ENCODE measurements around the gene NIN.
A peak's percentile ranks its signal among the peaks of the same experiment; 100 is the strongest.

Gene NIN

DNA sequence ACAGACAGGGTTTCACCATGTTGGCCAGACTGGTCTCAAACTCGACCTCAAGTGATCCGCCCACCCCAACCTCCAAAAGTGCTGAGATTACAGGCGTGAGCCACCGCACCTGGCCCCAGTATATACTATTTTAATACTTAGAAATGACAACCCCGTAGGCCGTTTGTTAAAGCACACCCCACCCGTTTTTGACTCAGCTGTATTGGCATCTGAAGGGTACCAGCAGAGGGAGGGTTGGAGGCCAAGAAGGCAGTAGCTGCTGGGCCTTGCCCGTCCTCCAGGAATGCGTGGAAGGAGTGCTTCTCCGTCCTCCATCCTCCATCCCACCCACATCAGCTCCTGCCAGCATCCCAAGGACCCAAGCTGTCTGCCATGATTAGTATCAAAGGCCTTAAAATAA, 6.3 kb upstream of the NIN start:
- H3K9me3 ChIP-seq (ENCODE audit: control insufficient read depth, low read length): no peaks in the 10 kb centered on the region

DNA sequence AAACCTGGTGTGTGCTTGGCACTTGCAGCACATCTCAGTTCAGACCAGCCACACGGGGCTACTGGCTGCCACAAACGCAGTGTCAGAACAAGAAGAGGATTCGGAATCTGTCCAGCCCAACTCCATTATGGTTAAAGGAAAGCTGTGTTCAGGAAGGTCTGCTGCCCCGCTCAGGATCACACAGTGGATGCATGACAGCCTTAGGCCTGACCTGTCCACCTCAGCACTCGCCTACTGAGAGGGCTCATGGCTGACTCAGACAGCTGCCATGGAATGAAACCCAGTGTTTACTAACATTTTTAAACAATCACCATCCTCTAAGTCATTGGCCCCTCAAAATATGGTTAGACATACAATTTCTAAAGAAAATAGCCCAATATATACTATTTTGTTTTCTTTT, 5.6 kb upstream of the NIN start:
- H3K27me3 ChIP-seq (ENCODE audit: control insufficient read depth, insufficient read depth, low read length): peaks cover 38% of the 10 kb centered on the region
- H3K4me1 ChIP-seq (ENCODE audit: control insufficient read depth, insufficient read depth, low read length): peaks cover 10% of the 10 kb centered on the region
- no peak overlapping the region for H3K4me3 ChIP-seq (ENCODE audit: low read length)
- no peak overlapping the region for H3K9ac ChIP-seq (ENCODE audit: low read length)
- H3K36me3 ChIP-seq (ENCODE audit: control insufficient read depth, insufficient read depth, low read length): no peaks in the 10 kb centered on the region
- H3K9me3 ChIP-seq (ENCODE audit: control insufficient read depth, low read length): no peaks in the 10 kb centered on the region

More for the DNA sequence above, 6.3 kb upstream of the NIN start:
- Histone ChIP-seq H3K36me3 (ENCODE audit: control insufficient read depth, insufficient read depth, low read length) (no peaks in the 10 kb centered on the region), H3K4me1 (ENCODE audit: control insufficient read depth, insufficient read depth, low read length) (peaks cover 8% of the 10 kb centered on the region), H3K9ac (ENCODE audit: low read length) (no peak overlapping the region), H3K4me3 (ENCODE audit: low read length) (no peak overlapping the region), H3K27me3 (ENCODE audit: control insufficient read depth, insufficient read depth, low read length) (peaks cover 30% of the 10 kb centered on the region)

DNA sequence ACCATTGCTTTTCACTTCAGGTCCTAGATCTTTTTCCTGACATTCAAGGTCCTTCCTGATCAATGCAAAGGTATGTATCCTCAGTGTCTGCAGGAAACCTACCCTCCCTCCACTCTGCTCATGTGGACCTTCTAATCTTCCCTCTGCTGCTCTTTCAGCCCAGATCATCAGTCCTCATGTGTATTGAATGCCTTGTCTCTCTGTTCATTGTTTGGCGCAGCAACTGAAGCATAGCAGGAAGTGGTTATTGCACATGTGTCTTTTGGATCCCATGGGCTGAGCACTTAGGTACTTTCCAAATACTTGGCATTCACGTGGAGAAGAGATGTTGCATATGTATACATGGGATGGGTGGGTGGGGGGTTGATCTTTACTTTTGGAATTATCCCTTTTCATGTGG, 4.3 kb upstream of the NIN start:
- H3K4me3 ChIP-seq (ENCODE audit: low read length): no peak overlapping the region
- no peak overlapping the region for H3K9ac ChIP-seq (ENCODE audit: low read length)
- H3K27me3 ChIP-seq (ENCODE audit: control insufficient read depth, insufficient read depth, low read length): peaks cover 38% of the 10 kb centered on the region
- no peaks in the 10 kb centered on the region for H3K36me3 ChIP-seq (ENCODE audit: control insufficient read depth, insufficient read depth, low read length)
- no peaks in the 10 kb centered on the region for H3K9me3 ChIP-seq (ENCODE audit: control insufficient read depth, low read length)
- H3K4me1 ChIP-seq (ENCODE audit: control insufficient read depth, insufficient read depth, low read length): peaks cover 13% of the 10 kb centered on the region

DNA sequence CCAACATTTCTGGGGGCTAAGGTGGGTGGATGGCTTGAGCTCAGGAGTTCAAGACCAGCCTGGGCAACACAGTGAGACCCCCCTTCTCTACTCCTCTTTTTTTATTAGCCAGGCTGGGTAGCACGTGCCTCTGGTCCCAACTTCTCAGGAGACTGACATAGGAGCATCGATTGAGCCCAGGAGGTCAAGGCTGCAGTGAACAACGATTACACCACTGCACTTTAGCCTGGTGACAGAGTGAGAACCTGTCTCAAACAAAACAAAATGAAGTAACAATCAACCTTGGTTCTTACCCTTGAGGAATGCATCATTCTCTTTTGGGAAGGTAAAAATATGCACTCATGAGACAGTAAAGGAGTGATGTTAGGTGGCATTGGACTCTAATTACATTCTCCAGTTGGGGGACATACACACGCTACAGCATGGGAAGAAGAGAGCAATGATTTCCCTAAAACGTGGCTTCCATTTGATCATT, 3.9 kb upstream of the NIN start:
- no peak overlapping the region for H3K4me3 ChIP-seq (ENCODE audit: low read length)
- peaks cover 41% of the 10 kb centered on the region for H3K27me3 ChIP-seq (ENCODE audit: control insufficient read depth, insufficient read depth, low read length)
- no peaks in the 10 kb centered on the region for H3K9me3 ChIP-seq (ENCODE audit: control insufficient read depth, low read length)
- no peak overlapping the region for H3K9ac ChIP-seq (ENCODE audit: low read length)
- H3K4me1 ChIP-seq (ENCODE audit: control insufficient read depth, insufficient read depth, low read length): peaks cover 13% of the 10 kb centered on the region
- no peaks in the 10 kb centered on the region for H3K36me3 ChIP-seq (ENCODE audit: control insufficient read depth, insufficient read depth, low read length)

- H3K9me3 ChIP-seq (ENCODE audit: control insufficient read depth, low read length): no peaks in the 10 kb centered on the region
- no peak overlapping the region for H3K4me3 ChIP-seq (ENCODE audit: low read length)
- no peak overlapping the region for H3K9ac ChIP-seq (ENCODE audit: low read length)
- peaks cover 13% of the 10 kb centered on the region for H3K4me1 ChIP-seq (ENCODE audit: control insufficient read depth, insufficient read depth, low read length)
- H3K27me3 ChIP-seq (ENCODE audit: control insufficient read depth, insufficient read depth, low read length): peaks cover 46% of the 10 kb centered on the region
- H3K36me3 ChIP-seq (ENCODE audit: control insufficient read depth, insufficient read depth, low read length): no peaks in the 10 kb centered on the region
Observed at GRCh38 chr14:50832935-50833630, 2.1 kb upstream of the NIN start.

DNA sequence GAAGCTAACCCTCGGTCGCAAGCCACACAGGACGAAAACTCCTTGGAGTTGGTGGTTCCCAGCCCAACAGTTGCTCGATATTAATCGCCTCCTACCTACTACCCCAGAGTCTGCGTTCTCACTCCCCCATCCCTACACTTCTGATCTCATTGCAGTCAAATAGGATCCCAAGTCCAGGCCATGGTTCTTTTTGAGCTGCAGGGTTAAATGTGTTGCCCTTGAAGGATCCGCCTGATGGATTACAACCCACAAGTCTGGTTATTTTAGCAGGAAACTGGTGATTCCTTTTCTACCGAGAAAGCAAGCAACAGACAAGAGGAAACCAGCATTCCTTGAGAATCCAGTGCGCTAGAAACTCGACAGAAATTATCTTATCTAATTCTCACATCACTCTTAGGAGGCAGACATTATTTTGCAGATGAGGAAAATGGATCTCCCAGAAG, 785 bp upstream of the NIN start:
- Histone ChIP-seq H3K4me1 (ENCODE audit: control insufficient read depth, insufficient read depth, low read length) (peaks cover 13% of the 10 kb centered on the region), H3K9ac (ENCODE audit: low read length) (peak overlapping the region; percentile 51), H3K9me3 (ENCODE audit: control insufficient read depth, low read length) (no peaks in the 10 kb centered on the region), H3K4me3 (ENCODE audit: low read length) (peak overlapping the region; percentile 58), H3K36me3 (ENCODE audit: control insufficient read depth, insufficient read depth, low read length) (no peaks in the 10 kb centered on the region), H3K27me3 (ENCODE audit: control insufficient read depth, insufficient read depth, low read length) (peaks cover 46% of the 10 kb centered on the region)

DNA sequence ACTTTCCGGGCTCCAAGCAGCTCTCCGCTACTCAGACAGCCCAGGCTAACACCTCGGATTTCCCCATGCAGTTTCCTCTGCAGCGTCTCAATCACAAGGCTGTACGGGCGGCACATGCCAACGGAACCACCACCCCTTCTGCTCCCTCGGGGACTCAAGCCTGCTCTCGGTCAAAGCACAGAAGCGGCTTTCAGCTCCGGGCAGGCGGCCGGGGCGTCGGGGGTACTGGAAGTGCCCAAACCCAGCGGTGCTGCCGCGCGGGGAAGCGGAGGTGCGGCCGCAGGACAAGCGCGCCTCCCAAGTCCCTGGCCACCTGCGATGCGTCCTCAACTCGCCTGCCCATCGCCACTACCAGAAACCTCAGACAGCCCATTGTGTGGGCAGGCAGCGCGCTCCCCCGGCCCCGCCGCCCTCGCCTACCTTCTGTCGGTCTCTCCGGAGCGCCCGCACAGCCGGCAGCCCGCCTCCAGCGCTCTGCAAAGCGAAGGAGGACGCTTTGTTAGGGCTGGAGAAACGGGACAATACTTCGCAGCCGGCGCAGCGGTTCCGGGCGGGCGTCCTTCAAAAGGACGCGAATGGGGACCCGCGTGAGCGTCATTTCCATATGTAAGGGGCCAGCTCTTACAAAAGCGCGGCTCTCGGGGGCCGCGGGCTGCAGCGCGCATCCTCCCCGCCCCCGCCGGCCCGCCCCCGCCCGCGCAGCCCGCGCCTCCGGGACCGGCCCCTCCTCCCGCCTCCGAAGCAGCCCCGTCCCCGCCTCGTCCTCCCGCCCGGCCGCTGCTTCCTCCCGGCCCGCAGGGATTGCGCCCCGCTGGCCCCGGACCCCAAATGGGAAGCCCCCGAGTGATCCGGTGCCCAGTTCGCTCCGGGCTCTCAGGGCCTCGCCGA, 674 bp downstream of the NIN start:
- peaks cover 13% of the 10 kb centered on the region for H3K4me1 ChIP-seq (ENCODE audit: control insufficient read depth, insufficient read depth, low read length)
- H3K9ac ChIP-seq (ENCODE audit: low read length): peak overlapping the region; percentile 26
- H3K36me3 ChIP-seq (ENCODE audit: control insufficient read depth, insufficient read depth, low read length): no peaks in the 10 kb centered on the region
- no peaks in the 10 kb centered on the region for H3K9me3 ChIP-seq (ENCODE audit: control insufficient read depth, low read length)
- peaks cover 51% of the 10 kb centered on the region for H3K27me3 ChIP-seq (ENCODE audit: control insufficient read depth, insufficient read depth, low read length)
- peak overlapping the region; percentile 9 for H3K4me3 ChIP-seq (ENCODE audit: low read length)

GRCh38 chr14:50829489-50830043, 1.4 kb downstream of the NIN start:
- no peaks in the 10 kb centered on the region for H3K9me3 ChIP-seq (ENCODE audit: control insufficient read depth, low read length)
- H3K4me3 ChIP-seq (ENCODE audit: low read length): peak overlapping the region; percentile 9
- H3K36me3 ChIP-seq (ENCODE audit: control insufficient read depth, insufficient read depth, low read length): no peaks in the 10 kb centered on the region
- peaks cover 44% of the 10 kb centered on the region for H3K27me3 ChIP-seq (ENCODE audit: control insufficient read depth, insufficient read depth, low read length)
- peak overlapping the region; percentile 26 for H3K9ac ChIP-seq (ENCODE audit: low read length)
- H3K4me1 ChIP-seq (ENCODE audit: control insufficient read depth, insufficient read depth, low read length): peaks cover 13% of the 10 kb centered on the region

DNA sequence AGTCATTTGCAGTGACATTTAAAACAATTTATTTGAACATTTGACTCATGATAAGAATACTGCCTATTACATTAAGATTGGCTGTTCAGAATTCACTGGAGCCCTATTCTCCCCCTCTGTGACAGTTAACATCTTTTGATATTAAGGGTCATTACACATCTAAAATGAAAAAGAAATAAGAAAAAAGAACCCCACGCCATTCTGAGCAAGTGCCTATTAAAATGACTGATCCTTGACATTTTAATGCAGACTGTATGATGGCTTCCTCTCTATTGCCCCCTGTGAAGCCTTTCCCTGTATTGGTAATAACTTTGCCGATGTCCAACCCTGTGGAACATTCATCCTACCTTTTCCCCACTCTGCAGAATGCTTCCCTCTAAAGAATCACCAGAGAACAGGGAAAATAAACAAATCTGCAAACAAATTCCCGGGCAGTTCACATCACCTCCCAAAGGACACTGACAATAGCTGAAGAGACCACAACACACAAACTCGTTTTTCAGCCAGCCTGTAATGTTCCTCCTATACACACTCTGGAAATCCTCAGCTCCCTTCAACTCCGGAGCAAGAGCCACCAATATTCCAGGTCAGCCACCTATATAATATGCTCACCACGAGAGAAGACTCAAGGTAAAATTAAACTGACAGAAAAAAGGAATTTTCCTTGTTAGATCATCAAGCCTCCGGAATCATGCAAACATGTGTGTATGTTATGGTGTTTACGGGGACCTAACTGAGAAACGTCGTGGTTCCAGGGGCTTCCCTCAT, 2.1 kb downstream of the NIN start:
- no peaks in the 10 kb centered on the region for H3K36me3 ChIP-seq (ENCODE audit: control insufficient read depth, insufficient read depth, low read length)
- peaks cover 15% of the 10 kb centered on the region for H3K4me1 ChIP-seq (ENCODE audit: control insufficient read depth, insufficient read depth, low read length)
- H3K9ac ChIP-seq (ENCODE audit: low read length): no peak overlapping the region
- no peak overlapping the region for H3K4me3 ChIP-seq (ENCODE audit: low read length)
- H3K9me3 ChIP-seq (ENCODE audit: control insufficient read depth, low read length): no peaks in the 10 kb centered on the region
- H3K27me3 ChIP-seq (ENCODE audit: control insufficient read depth, insufficient read depth, low read length): peaks cover 38% of the 10 kb centered on the region

GRCh38 chr14:50826681-50827080, 4.3 kb downstream of the NIN start:
- Histone ChIP-seq H3K4me3 (ENCODE audit: low read length) (no peak overlapping the region), H3K4me1 (ENCODE audit: control insufficient read depth, insufficient read depth, low read length) (peaks cover 21% of the 10 kb centered on the region), H3K9me3 (ENCODE audit: control insufficient read depth, low read length) (no peaks in the 10 kb centered on the region), H3K9ac (ENCODE audit: low read length) (no peak overlapping the region), H3K27me3 (ENCODE audit: control insufficient read depth, insufficient read depth, low read length) (peaks cover 30% of the 10 kb centered on the region), H3K36me3 (ENCODE audit: control insufficient read depth, insufficient read depth, low read length) (no peaks in the 10 kb centered on the region)

- Histone ChIP-seq H3K4me1 (ENCODE audit: control insufficient read depth, insufficient read depth, low read length) (peaks cover 17% of the 10 kb centered on the region), H3K9me3 (ENCODE audit: control insufficient read depth, low read length) (no peaks in the 10 kb centered on the region), H3K27me3 (ENCODE audit: control insufficient read depth, insufficient read depth, low read length) (peaks cover 25% of the 10 kb centered on the region), H3K4me3 (ENCODE audit: low read length) (no peak overlapping the region), H3K36me3 (ENCODE audit: control insufficient read depth, insufficient read depth, low read length) (no peaks in the 10 kb centered on the region), H3K9ac (ENCODE audit: low read length) (no peak overlapping the region)
Observed at GRCh38 chr14:50825307-50825706, 5.7 kb downstream of the NIN start.
